ENCODE results near the gene GPR39. TPM values are rescaled to one million over a fixed set of nuclear protein-coding genes. Genes with fewer than 3 reads are reported as not detected.

The GPR39 gene
- total RNA-seq, 1 experiment from 2014 or later: 9.0 TPM

DNA sequence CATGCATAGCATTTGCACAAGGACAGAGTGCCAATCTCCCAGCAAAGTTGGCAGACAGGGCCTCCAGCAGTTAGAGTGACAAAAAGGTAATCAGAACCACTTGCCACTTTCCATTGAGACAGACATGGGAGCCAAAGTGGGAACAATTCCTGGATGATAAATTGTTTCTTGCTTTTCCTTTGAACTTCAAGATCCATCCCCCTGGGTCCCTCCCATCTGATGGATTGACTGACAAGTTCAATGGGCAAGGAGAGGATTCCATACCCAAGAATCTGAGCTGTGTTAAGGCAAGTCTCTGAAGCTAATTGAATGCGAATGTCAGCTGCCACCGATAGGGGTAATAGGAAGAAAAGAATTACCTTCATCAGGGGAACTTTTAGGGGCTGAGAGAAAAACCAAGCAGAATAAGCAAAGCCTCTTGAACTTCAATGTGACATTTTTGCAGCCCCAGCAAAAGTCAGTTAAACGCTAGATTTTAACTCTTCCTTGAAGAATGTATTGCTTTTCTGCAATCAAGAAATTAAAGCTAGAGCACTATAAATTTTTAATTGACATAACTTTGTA lies 156.9 kb downstream of the GPR39 start:
- POLR2A ChIA-PET: no interaction called here
- Histone ChIP-seq H3K36me3 (ENCODE audit: control insufficient read depth, insufficient read depth, low read length) (no peaks in the 10 kb centered on the region), H3K27me3 (ENCODE audit: control insufficient read depth, insufficient read depth, low read length) (no peaks in the 10 kb centered on the region), H3K27ac (ENCODE audit: low read length) (no peak overlapping the region), H3K9me3 (ENCODE audit: control insufficient read depth, insufficient read depth, low read depth, low read length) (no peaks in the 10 kb centered on the region), H3K4me1 (ENCODE audit: control insufficient read depth, insufficient read depth, low read length) (no peaks in the 10 kb centered on the region), H3K4me3 (ENCODE audit: low read depth in 2 of 2, low read length in 2 of 2) (no peak overlapping the region)
- TF ChIP-seq POLR2AphosphoS5 (IDR thresholded peaks at IDR 0.05; ENCODE audit: low read depth, low read length): no peak
- TF ChIP-seq, protein P1, sequence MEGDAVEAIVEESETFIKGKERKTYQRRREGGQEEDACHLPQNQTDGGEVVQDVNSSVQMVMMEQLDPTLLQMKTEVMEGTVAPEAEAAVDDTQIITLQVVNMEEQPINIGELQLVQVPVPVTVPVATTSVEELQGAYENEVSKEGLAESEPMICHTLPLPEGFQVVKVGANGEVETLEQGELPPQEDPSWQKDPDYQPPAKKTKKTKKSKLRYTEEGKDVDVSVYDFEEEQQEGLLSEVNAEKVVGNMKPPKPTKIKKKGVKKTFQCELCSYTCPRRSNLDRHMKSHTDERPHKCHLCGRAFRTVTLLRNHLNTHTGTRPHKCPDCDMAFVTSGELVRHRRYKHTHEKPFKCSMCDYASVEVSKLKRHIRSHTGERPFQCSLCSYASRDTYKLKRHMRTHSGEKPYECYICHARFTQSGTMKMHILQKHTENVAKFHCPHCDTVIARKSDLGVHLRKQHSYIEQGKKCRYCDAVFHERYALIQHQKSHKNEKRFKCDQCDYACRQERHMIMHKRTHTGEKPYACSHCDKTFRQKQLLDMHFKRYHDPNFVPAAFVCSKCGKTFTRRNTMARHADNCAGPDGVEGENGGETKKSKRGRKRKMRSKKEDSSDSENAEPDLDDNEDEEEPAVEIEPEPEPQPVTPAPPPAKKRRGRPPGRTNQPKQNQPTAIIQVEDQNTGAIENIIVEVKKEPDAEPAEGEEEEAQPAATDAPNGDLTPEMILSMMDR (IDR thresholded peaks at IDR 0.05): no peak
- TF ChIP-seq TCF7L2 (IDR thresholded peaks at IDR 0.05; ENCODE audit: low read depth, low read length): no peak
- TF ChIP-seq, protein P2, sequence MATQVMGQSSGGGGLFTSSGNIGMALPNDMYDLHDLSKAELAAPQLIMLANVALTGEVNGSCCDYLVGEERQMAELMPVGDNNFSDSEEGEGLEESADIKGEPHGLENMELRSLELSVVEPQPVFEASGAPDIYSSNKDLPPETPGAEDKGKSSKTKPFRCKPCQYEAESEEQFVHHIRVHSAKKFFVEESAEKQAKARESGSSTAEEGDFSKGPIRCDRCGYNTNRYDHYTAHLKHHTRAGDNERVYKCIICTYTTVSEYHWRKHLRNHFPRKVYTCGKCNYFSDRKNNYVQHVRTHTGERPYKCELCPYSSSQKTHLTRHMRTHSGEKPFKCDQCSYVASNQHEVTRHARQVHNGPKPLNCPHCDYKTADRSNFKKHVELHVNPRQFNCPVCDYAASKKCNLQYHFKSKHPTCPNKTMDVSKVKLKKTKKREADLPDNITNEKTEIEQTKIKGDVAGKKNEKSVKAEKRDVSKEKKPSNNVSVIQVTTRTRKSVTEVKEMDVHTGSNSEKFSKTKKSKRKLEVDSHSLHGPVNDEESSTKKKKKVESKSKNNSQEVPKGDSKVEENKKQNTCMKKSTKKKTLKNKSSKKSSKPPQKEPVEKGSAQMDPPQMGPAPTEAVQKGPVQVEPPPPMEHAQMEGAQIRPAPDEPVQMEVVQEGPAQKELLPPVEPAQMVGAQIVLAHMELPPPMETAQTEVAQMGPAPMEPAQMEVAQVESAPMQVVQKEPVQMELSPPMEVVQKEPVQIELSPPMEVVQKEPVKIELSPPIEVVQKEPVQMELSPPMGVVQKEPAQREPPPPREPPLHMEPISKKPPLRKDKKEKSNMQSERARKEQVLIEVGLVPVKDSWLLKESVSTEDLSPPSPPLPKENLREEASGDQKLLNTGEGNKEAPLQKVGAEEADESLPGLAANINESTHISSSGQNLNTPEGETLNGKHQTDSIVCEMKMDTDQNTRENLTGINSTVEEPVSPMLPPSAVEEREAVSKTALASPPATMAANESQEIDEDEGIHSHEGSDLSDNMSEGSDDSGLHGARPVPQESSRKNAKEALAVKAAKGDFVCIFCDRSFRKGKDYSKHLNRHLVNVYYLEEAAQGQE (IDR thresholded peaks at IDR 0.05; ENCODE audit: insufficient read depth in 1 of 2, low read depth in 2 of 2, low read length in 1 of 2): no peak
- no peak for TF ChIP-seq SIN3A (IDR thresholded peaks at IDR 0.05; ENCODE audit: borderline replicate concordance, insufficient read depth, low read depth, low read length)
- BruUV-seq (replicated peaks): no TSS peak
- CTCF ChIA-PET: no interaction called here
- in situ Hi-C loops (cut with HindIII; ENCODE audit: low pct_unique_long_range_greater_than_20kb, low sequenced_read_pairs): no loop called here
- intact Hi-C loops (cut with micrococcal nuclease; ENCODE audit: unreplicated experiment): no loop called here
- ATAC-seq (no peak), DNase-seq (ENCODE audit: low read depth, low spot score) (no peak)

DNA sequence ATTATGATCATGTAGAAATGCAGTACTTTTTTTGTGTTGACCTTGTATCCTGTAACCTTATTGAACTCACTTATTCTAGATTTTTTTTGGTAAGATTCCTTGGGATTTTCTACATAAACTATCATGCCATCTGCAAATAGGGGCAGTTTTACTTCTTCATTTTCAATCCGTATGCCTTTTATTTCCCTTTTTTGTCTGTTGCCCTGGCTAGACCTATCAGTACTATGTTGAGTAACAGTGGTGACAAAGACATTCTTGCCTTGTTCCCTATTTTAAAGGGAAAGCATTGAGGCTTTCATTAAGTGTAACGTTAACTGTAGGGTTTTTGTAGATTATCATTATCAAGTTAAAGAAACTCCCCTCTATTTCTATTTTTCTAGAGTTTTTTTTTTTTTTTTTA lies 161.1 kb downstream of the GPR39 start:
- H3K9me3 ChIP-seq (ENCODE audit: control insufficient read depth, insufficient read depth, low read depth, low read length): no peaks in the 10 kb centered on the region
- H3K4me1 ChIP-seq (ENCODE audit: control insufficient read depth, insufficient read depth, low read length): no peaks in the 10 kb centered on the region
- H3K27ac ChIP-seq (ENCODE audit: low read length): no peak overlapping the region
- H3K27me3 ChIP-seq (ENCODE audit: control insufficient read depth, insufficient read depth, low read length): no peaks in the 10 kb centered on the region
- no peak for DNase-seq (ENCODE audit: low read depth, low spot score)
- no peaks in the 10 kb centered on the region for H3K36me3 ChIP-seq (ENCODE audit: control insufficient read depth, insufficient read depth, low read length)
- POLR2A ChIA-PET: no interaction called here
- no peak overlapping the region for H3K4me3 ChIP-seq (ENCODE audit: low read depth in 2 of 2, low read length in 2 of 2)
- intact Hi-C loops (cut with micrococcal nuclease; ENCODE audit: unreplicated experiment): no loop called here
- in situ Hi-C loops (cut with HindIII; ENCODE audit: low pct_unique_long_range_greater_than_20kb, low sequenced_read_pairs): no loop called here
- no TSS peak for BruUV-seq (replicated peaks)
- ATAC-seq: no peak
- TF ChIP-seq TCF7L2 (IDR thresholded peaks at IDR 0.05; ENCODE audit: low read depth, low read length): no peak
- TF ChIP-seq, protein P1 (IDR thresholded peaks at IDR 0.05): no peak
- TF ChIP-seq SIN3A (IDR thresholded peaks at IDR 0.05; ENCODE audit: borderline replicate concordance, insufficient read depth, low read depth, low read length): no peak
- TF ChIP-seq POLR2AphosphoS5 (IDR thresholded peaks at IDR 0.05; ENCODE audit: low read depth, low read length): no peak
- TF ChIP-seq, protein P2 (IDR thresholded peaks at IDR 0.05; ENCODE audit: insufficient read depth in 1 of 2, low read depth in 2 of 2, low read length in 1 of 2): no peak
- CTCF ChIA-PET: no interaction called here

Measured in Panc1 (cell line).